ENCODE measurements around the gene TNFRSF21.

Gene TNFRSF21

GRCh38 chr6:47203938-47204611 lies 105.6 kb downstream of the TNFRSF21 start:
- no peak for DNase-seq

GRCh38 chr6:47203266-47203937 lies 106.3 kb downstream of the TNFRSF21 start:
- no peak for DNase-seq

- no peak for DNase-seq
These were observed 107.0 kb downstream of the TNFRSF21 start for GRCh38 chr6:47202644-47203205.

- no peak for DNase-seq
These were observed 109.0 kb downstream of the TNFRSF21 start for GRCh38 chr6:47200536-47201334.

- no peak for DNase-seq
These were observed 111.7 kb downstream of the TNFRSF21 start for GRCh38 chr6:47197682-47198640.

GRCh38 chr6:47196113-47196512 lies 113.6 kb downstream of the TNFRSF21 start:
- no peak for DNase-seq

GRCh38 chr6:47195011-47195650 lies 114.6 kb downstream of the TNFRSF21 start:
- DNase-seq = no peak

- DNase-seq = no peak
These were observed 121.1 kb downstream of the TNFRSF21 start for GRCh38 chr6:47188588-47189021.

- DNase-seq = no peak
These were observed 121.7 kb downstream of the TNFRSF21 start for GRCh38 chr6:47187893-47188587.

- DNase-seq = no peak
These were observed 122.6 kb downstream of the TNFRSF21 start for GRCh38 chr6:47187113-47187512.

GRCh38 chr6:47182291-47182957 lies 127.3 kb downstream of the TNFRSF21 start:
- no peak for DNase-seq

GRCh38 chr6:47181681-47182080 lies 128.0 kb downstream of the TNFRSF21 start:
- no peak for DNase-seq

Data from NCI-H2227 treated with DMSO at 0.1 percent for 48 hours (cell line).